GM19324 (cell line): ENCODE measurements around the gene CALHM3.

Experiments
- ATAC-seq: cut with Tn5 transposase; IDR thresholded peaks from one replicate; pipeline ENCODE4 v1.9.1; 2021; ENCODE audit warnings: mild to moderate bottlenecking, moderate library complexity; ENCODE audit not compliant: unreplicated experiment, low FRiP score

CALHM3 gene

GRCh38 chr10:103451831-103452505 lies 27.1 kb downstream of the CALHM3 start, which contains the start of gene CALHM2:
Gene CALHM2, minus strand, starts transcription at chr10:103452370. Its CDS starts 2,429 bp downstream, at chr10:103449941.
- ATAC-seq = peak; percentile 54

- ATAC-seq = no peak
Measured at GRCh38 chr10:103451091-103451813, 27.8 kb downstream of the CALHM3 start.

GRCh38 chr10:103450201-103450695 lies 28.8 kb downstream of the CALHM3 start:
- no peak for ATAC-seq

GRCh38 chr10:103449208-103450144 lies 29.6 kb downstream of the CALHM3 start:
- no peak for ATAC-seq

GRCh38 chr10:103448746-103449145 lies 30.3 kb downstream of the CALHM3 start:
- no peak for ATAC-seq

GRCh38 chr10:103447187-103447586 lies 31.9 kb downstream of the CALHM3 start:
- no peak for ATAC-seq

GRCh38 chr10:103445767-103446567 lies 33.1 kb downstream of the CALHM3 start:
- ATAC-seq = no peak

- no peak for ATAC-seq
Measured at GRCh38 chr10:103445366-103445765, 33.7 kb downstream of the CALHM3 start.

- ATAC-seq = no peak
Measured at GRCh38 chr10:103444478-103444877, 34.6 kb downstream of the CALHM3 start.

- no peak for ATAC-seq
Measured at GRCh38 chr10:103443475-103444185, 35.4 kb downstream of the CALHM3 start.

- no peak for ATAC-seq
Measured at GRCh38 chr10:103442031-103442461, 37.0 kb downstream of the CALHM3 start.

- ATAC-seq = no peak
Measured at GRCh38 chr10:103441611-103442010, 37.4 kb downstream of the CALHM3 start.

GRCh38 chr10:103441206-103441605 lies 37.8 kb downstream of the CALHM3 start:
- no peak for ATAC-seq

- no peak for ATAC-seq
Measured at GRCh38 chr10:103440416-103440815, 38.6 kb downstream of the CALHM3 start.

GRCh38 chr10:103439776-103440175 lies 39.3 kb downstream of the CALHM3 start:
- no peak for ATAC-seq

- no peak for ATAC-seq
Measured at GRCh38 chr10:103433858-103434257, 45.2 kb downstream of the CALHM3 start.

GRCh38 chr10:103431902-103432301 lies 47.1 kb downstream of the CALHM3 start:
- no peak for ATAC-seq

GRCh38 chr10:103429647-103430046 lies 49.4 kb downstream of the CALHM3 start:
- no peak for ATAC-seq

GRCh38 chr10:103428989-103429643 lies 49.9 kb downstream of the CALHM3 start:
- ATAC-seq = no peak
